NCI-H2196 treated with DMSO at 0.1 percent for 48 hours (cell line): ENCODE measurements around the gene SOBP.

Source experiments
- DNase-seq: peaks from one replicate; lab custom pipeline; 2025; ENCODE audit not compliant: unreplicated experiment; lab: John Stamatoyannopoulos, UW

SOBP gene

DNA sequence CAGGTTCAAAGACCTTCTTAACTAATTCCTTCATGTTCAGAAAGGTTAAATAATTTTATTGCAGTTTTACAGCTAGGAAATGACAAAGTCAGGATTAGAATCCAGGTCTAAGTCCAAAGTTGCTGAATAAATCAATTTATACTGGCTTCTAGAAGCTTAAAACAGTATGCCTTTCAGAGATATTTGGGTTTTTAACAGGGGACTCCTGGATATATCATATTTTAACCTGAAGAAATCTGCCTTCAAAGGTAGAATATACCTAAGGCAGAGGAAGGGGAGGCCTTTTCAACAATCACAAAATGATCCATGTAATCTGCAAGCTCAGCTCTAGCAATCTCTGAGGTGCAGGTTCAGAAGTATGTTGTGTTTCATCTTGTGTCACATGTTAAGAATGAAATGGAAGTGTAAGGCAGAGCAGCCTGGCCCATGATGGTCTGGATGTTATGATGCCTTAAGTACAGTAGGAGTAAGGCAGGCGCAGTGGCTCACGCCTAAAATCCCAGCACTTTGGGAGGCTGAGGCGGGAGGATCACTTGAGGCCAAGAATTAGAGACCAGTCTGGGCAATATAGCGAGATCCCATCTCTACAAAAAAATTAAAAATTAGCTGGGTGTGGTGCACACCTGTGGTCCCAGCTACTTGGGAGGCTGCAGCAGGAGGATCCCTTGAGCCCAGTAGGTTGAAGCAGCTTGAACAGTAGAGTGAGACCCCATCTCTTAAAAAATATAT is 123.9 kb downstream of the SOBP start:
- no peak for DNase-seq

DNA sequence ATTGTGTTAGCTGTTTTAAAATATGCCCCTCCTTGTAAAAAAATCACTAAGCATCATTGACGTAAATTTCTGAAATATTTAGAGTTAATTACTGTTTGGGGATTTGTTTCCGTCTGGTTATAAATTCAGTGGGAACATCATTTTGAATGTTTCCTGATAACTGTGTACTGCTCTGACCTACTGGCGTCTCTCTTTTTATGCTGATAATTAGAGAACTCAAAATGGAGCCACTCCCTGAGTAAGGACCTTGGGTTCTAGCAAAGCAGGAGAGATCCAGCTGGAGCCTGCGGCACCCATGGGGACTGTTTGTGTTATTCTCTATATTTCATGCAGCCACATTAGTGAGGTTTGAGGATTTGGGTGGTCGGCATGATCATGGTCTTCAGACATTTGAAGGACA is 124.9 kb downstream of the SOBP start:
- no peak for DNase-seq

DNA sequence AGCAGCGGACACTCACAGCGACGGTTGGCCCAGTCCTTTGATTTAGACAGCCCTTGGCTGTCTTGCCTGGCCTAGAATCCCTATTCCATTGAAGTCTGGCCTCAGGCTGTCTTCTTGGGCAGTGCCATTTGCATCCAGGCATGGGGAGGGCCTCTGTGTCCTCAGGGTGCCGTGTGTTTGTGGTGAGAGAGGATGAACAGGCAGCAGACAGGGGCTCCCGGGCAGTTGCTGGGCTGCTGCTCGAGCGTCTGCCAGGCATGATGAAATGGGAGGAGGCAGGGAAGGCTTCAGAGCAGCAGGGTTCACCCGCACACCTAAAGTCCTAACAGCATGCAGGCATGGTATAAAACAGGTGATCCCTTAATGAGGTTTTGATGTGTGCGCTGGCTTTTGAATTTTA is 126.9 kb downstream of the SOBP start:
- no peak for DNase-seq

DNA sequence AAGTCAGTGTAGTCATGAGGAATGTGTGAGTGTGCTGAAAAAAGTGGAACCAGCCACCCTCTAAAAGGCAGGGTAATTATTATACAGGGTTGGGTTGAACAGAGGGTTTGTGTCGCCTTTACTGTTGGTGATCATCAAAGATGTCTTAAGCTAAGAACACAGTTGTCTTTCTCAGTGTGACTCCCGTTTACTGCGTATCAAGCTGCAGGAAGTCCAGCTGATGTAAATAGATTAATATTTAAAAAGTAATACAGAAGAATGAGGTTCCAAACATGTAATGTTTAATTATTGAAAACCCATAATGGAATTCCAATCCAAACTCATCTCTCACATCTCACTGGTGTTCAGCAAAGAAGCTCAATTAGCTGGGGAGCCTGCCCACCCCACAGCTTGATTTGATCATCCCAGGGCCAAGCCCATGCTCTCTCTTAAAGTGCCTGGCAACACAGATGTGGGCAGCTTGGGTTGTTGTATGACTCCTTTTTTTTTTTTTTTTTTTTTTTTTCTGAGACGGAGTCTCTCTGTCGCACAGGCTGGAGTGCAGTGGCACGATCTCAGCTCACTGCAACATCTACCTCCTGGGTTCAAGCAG is 127.5 kb downstream of the SOBP start:
- DNase-seq, result no peak

DNA sequence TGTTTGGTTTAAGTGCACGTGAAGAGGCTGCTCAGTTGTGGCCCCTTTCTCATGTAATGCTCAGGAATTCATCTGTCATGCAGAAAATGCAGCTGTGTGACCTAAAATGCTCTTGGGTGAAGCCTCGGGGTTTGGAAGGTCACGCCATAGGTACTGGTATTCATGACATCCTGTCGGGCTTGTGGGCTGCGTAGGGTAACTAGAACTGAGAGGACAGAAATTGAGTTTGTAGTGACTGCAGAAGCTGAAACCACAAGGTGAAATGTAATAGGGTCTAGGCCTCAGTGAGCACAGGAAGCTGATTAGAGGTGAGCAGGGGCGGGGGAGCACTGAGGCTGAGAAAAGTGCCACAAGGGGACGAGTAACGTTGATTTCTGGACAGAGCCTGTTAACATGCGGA is 128.8 kb downstream of the SOBP start:
- DNase-seq, result no peak

DNA sequence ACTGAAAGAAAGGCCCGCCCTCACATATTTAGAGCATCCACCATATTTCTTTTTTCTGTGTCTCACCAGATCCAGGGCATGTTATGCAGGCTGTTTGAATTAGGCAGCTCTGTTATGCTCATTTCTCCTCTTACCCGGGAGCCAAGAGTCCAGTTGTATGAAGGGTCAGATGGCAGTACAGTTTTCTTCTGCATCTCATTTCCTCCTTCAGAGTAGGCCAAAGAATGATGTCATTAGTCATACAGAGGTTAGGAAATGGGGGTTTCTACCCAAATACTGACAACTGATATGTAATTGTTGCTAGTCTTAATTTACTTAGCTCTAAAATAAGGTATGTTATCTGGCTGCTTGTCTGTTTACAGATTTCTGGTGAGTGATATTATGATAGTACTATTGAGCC is 130.8 kb downstream of the SOBP start:
- DNase-seq, result peak; percentile 87

DNA sequence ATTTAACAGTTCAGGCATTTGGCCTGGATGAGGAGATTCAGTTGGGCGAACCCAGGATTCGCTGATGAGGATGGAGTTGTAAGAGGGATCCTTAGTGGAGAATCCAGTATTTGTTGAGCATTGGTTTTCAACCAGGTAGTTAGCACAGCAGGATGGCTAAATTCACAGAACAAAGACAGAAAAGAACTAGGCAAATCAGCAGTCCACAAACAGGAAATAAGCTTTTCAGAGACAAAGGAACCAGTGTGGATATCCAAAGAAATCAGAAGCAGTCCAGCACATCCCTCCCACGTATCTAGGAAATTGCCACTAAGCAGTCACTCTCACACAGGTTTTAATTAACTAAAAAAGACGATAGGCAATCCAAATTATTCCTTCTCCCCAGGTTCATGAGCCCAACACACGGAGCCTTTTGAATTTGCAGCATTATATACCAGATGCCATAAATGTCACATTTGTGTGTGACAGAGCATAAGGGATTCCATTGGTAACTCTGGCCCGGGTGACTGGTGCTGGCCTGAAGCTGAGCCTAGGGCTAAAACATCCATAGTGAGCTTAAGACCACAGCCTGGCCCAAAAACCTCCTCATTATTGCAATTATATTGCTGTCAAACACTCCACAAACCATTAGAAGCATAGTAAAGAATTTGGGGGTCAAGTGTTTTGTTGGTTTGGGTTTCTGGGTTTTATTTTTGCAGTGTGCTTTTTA is 131.5 kb downstream of the SOBP start:
- peak; percentile 87 for DNase-seq

DNA sequence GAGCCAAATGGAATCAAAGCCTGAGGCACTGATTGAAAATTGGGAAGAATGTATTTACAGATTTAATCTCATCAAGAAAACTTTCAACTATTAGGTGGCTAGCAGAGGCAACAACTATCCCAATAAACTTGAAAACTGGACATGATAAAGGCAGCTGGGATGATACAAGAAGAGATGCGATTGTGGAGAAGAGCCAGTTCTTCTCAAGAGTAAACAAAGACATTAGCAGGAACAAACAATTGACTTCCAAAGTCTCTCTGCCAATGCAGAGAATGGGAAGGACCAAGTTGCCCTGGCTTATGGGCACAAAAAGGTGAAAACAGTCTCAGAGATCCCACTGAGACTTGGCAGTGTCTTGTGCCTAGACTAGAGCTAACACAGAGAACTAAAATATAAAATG is 132.4 kb downstream of the SOBP start:
- DNase-seq, result no peak

DNA sequence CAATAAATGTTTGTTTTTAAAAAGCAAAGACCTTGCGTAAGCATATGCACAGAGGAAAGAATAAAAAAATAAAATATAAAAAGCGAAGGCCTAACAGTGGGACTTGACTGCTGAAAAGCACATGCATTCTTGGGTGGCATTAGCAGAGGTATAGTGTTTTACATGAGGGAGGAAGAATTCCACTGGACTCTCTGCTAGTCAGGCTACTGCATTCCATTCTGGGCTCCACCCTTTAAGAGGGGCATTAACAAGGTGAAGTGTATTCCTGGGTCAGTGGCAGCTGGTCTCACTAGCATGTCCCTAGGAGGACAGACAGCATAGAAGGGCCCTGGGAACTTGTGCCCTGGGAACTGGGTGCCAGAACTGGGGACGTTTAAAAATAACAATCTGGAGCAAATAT is 134.1 kb downstream of the SOBP start:
- DNase-seq, result no peak

GRCh38 chr6:107624541-107624940 is 134.6 kb downstream of the SOBP start:
- DNase-seq, result no peak

- peak; percentile 61 for DNase-seq
These were observed 135.3 kb downstream of the SOBP start for GRCh38 chr6:107625264-107625663.

- no peak for DNase-seq
These were observed 136.7 kb downstream of the SOBP start for GRCh38 chr6:107626645-107627044.

- DNase-seq, result no peak
These were observed 138.1 kb downstream of the SOBP start for GRCh38 chr6:107627969-107628368.

GRCh38 chr6:107628878-107629277 is 139.0 kb downstream of the SOBP start:
- DNase-seq, result no peak

DNA sequence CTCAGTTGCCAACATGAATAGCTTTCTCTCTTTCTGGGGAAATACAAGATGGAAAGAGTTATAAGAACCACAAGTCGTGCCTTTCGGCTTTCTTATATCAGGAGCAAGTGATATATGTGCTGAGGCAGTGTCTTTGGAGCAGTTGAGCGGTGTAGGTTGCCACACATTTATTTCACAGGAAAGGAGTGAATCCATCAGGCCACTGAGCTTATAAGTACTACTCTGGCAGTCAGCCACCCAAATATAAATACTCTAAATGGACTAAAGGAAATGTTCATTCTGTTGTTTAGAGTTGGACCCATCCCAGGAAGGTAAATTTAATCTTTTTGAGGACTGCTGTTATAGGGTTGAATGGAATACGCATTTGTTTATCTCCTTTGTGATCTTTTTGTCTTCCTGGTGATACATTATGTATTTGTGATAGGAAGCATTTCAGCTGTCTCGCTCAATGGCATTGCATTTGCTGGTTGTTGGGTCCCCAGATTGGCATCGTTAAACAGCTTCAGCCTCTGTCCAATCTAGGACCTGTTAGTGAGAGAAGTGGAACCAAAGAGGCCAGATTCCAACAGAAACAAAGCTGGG is 139.7 kb downstream of the SOBP start:
- peak; percentile 58 for DNase-seq

DNA sequence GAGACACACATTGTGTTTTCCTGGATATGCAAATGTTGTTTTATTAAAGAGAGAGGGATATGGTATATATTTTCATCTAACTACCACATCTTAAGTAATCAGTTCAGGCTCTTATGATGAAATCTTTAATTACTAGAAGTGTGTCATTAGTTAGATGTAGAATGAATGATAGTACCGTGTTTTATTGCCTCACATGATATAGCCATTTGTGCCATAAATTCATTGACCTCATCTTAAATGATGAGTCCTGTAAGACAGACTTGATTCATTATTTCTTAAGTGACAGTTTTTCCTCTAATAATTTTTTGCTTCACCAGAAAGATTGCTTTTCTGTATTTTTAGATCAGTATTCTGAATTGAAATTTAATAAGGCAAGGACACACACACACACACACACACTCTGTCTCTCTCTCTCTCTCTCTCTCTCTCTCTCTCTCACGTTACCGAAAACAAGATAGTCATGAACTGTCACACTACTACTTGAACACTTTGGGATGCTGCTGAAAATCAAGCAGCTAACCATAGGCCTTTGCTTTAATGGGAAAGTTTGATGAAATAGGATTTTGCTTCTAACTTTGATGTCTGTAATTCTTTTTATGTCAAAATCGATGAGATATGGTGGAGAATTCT is 140.5 kb downstream of the SOBP start:
- no peak for DNase-seq

DNA sequence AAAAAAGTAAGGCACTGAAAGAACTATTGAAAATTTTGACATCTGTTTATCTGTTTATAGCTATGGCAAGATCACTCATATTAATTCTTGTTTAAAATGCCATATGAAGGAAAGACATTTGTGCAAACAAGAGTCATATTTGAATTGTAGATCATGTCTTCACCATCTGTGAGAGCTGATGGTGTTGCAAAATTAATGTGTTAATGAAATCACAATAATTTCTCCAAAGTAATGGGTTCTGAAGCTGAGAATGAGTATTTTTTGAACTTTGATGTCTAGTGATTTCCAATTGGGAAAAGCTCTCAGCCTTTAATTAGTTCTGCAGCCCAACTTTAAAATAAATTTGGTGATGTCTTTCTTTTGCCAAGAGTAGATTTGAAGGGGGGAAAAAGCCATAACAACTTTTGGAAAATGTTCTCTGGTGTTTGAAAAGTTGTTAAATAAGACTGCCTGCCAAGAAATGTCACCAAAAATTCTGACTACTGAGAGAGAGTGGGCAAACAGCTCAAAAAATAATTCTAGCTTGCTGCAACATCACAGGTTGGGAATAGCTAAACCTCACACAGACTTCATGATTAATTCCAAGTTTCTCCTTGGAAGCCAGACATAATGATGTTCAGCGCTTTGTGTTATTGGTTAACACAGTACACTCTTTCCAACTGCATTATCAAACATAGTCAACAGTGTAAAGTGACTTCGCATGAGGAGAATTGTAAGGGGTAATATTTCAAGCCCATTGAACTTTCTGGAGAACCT is 142.6 kb downstream of the SOBP start:
- DNase-seq, result no peak

GRCh38 chr6:107633680-107634323 is 143.9 kb downstream of the SOBP start:
- no peak for DNase-seq

DNA sequence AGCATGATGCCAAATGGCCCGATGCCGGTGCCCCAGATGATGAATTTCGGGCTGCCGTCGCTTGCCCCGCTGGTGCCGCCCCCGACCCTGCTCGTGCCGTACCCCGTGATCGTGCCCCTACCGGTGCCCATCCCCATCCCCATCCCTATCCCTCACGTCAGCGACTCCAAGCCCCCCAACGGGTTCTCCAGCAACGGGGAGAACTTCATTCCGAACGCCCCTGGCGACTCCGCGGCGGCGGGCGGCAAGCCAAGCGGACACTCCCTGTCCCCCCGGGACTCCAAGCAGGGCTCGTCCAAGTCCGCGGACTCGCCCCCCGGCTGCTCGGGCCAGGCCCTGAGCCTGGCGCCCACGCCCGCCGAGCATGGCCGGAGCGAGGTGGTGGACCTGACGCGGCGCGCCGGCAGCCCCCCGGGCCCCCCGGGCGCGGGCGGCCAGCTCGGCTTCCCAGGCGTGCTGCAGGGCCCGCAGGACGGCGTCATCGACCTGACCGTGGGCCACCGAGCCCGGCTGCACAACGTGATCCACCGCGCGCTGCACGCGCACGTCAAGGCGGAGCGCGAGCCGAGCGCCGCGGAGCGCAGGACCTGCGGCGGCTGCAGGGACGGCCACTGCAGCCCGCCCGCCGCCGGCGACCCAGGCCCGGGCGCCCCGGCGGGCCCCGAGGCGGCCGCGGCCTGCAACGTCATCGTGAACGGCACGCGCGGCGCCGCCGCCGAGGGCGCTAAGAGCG is 144.6 kb downstream of the SOBP start:
- no peak for DNase-seq

DNA sequence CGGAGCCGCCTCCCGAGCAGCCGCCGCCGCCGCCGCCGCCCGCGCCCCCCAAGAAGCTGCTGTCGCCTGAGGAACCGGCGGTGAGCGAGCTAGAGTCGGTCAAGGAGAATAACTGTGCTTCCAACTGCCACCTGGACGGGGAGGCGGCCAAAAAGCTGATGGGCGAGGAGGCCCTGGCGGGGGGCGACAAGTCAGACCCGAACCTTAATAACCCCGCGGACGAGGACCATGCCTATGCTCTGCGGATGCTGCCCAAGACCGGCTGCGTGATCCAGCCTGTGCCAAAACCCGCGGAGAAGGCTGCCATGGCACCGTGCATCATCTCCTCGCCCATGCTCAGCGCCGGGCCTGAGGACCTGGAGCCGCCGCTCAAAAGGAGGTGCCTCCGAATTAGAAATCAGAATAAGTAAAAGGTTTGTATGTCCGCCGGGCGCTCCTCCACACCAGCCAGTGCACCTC is 145.2 kb downstream of the SOBP start:
- no peak for DNase-seq
